Measurements from ENCODE around the gene DNHD1. TPM values are rescaled to one million over a fixed set of nuclear protein-coding genes. Genes with fewer than 3 reads are reported as not detected.

Gene DNHD1
- total and polyA plus RNA-seq, 2 of the 8 experiments (the other 6 are each of a cell fraction or from before 2014, with no cell fraction given): 5.0 to 6.8 TPM

GRCh38 chr11:6472934-6473333, 24.1 kb upstream of the DNHD1 start:
- Histone ChIP-seq H3K14ac (ENCODE audit: insufficient read length) (no peak overlapping the region), H3K79me1 (ENCODE audit: low read depth, low read length) (no peaks in the 10 kb centered on the region), H2AK5ac (ENCODE audit: low read depth, low read length) (no peak overlapping the region), H3K18ac (ENCODE audit: extremely low read depth, low read length) (no peak overlapping the region), H3K56ac (replicated peaks; ENCODE audit: insufficient read length, low read depth, low read length) (no peak overlapping the region), H2AFZ (ENCODE audit: low read length) (no peak overlapping the region), H3K23me2 (ENCODE audit: low read depth, low read length) (peaks cover 10% of the 10 kb centered on the region; the same call in 1 of the 2 replicates), H3K9me3 (ENCODE audit: insufficient read depth in 2 of 2, low read depth in 1 of 2, low read length in 1 of 2) (no peaks in the 10 kb centered on the region), H4K91ac (replicated peaks; ENCODE audit: insufficient read length, low read length) (no peak overlapping the region), H3K27ac (ENCODE audit: low read depth, low read length) (no peak overlapping the region), H3K4ac (replicated peaks; ENCODE audit: insufficient read length, low read depth, low read length) (no peak overlapping the region), H3K36me3 (ENCODE audit: control insufficient read depth in 2 of 4, insufficient read depth in 4 of 4, low read length in 3 of 4) (peaks cover 9 to 16% (median 12%) of the 10 kb centered on the region in 4 experiments; a peak in 7 of 8 replicates), H4K5ac (ENCODE audit: insufficient read length, low read depth, low read length) (no peak overlapping the region), H3K4me1 (replicated peaks in 1 of 4; ENCODE audit: control insufficient read depth in 3 of 4, insufficient read depth in 4 of 4, low read length in 3 of 4) (peaks cover 10 to 21% (median 15%) of the 10 kb centered on the region in 4 experiments), H3K23ac (ENCODE audit: insufficient read length) (no peak overlapping the region), H2BK120ac (replicated peaks; ENCODE audit: low read depth, low read length) (no peak overlapping the region), H3K4me3 (ENCODE audit: extremely low read depth in 1 of 4, insufficient read depth in 2 of 4, low read depth in 3 of 4, low read length in 4 of 4) (peak overlapping the region; percentile 43 to 97 (median 77)), H3K9ac (replicated peaks in 1 of 4; ENCODE audit: extremely low read depth in 1 of 4, low read depth in 3 of 4, low read length in 3 of 4) (no peak overlapping the region; a peak in 1 of 7 replicates), H2BK12ac (ENCODE audit: low read depth, low read length) (no peak overlapping the region), H2BK5ac (ENCODE audit: low read depth, low read length) (no peak overlapping the region), H2BK15ac (ENCODE audit: low read length) (no peak overlapping the region), H4K20me1 (replicated peaks in 1 of 2; ENCODE audit: control insufficient read depth in 1 of 2, insufficient read depth in 2 of 2, low read length in 2 of 2) (peaks cover 1 to 3% of the 10 kb centered on the region in 2 experiments), H3K4me2 (ENCODE audit: insufficient read depth in 1 of 2, low read depth in 2 of 2, low read length in 2 of 2) (peak overlapping the region; percentile 80 to 99), H4K8ac (ENCODE audit: extremely low read depth, insufficient read depth, low read length) (no peak overlapping the region), H3K79me2 (ENCODE audit: control insufficient read depth in 1 of 2, insufficient read depth in 2 of 2, low read length in 2 of 2) (no peaks in the 10 kb centered on the region), H2BK20ac (ENCODE audit: low read length) (no peak overlapping the region), H3K27me3 (replicated peaks in 1 of 4; ENCODE audit: control insufficient read depth in 3 of 4, extremely low read depth in 1 of 4, insufficient read depth in 3 of 4, low read length in 3 of 4) (no peaks in the 10 kb centered on the region; a peak in 1 of 7 replicates)
- POLR2A ChIA-PET (ENCODE audit: partially characterized antibody): interaction anchor here (0.8 to 1.7 kb wide), 6 partner anchors 11 to 134 kb away, joined by 3 to 12 read pairs (median 4); partner anchors contain the start of gene DNHD1
- TF ChIP-seq RBBP5 (IDR thresholded peaks at IDR 0.05; ENCODE audit: borderline replicate concordance, low read depth, low read length) (no peak), CTBP2 (IDR thresholded peaks at IDR 0.05; ENCODE audit: borderline replicate concordance, insufficient read depth, insufficient read length, low read length) (no peak), POLR2A (IDR thresholded peaks at IDR 0.05; ENCODE audit: control extremely low read depth in 1 of 2, low read depth in 2 of 2, low read length in 2 of 2) (no peak), SP2 (IDR thresholded peaks at IDR 0.05; ENCODE audit: low read length) (no peak), MAFK (IDR thresholded peaks at IDR 0.05; ENCODE audit: low read depth, low read length) (no peak), BACH1 (IDR thresholded peaks at IDR 0.05; ENCODE audit: low read length) (no peak), SRF (IDR thresholded peaks at IDR 0.05; ENCODE audit: low read depth, low read length) (no peak), SIRT6 (IDR thresholded peaks at IDR 0.05; ENCODE audit: low read length) (no peak), CHD1 (IDR thresholded peaks at IDR 0.05; ENCODE audit: low read depth, low read length) (no peak), RFX5 (IDR thresholded peaks at IDR 0.05; ENCODE audit: borderline replicate concordance, low read depth, low read length) (no peak), SP4 (IDR thresholded peaks at IDR 0.05; ENCODE audit: low read length) (no peak)
- TF ChIP-seq, protein P1, sequence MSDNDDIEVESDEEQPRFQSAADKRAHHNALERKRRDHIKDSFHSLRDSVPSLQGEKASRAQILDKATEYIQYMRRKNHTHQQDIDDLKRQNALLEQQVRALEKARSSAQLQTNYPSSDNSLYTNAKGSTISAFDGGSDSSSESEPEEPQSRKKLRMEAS (IDR thresholded peaks at IDR 0.05): no peak
- CTCF ChIA-PET (ENCODE audit: partially characterized antibody): interaction anchor here (1.1 to 7.0 kb wide), 5 partner anchors 18 to 94 kb away, joined by 3 to 69 read pairs (median 13); no protein-coding TSS in a partner anchor
- WGBS, 2 experiments (ENCODE audit: extremely low coverage in 1 of 2, insufficient coverage in 1 of 2, insufficient read length in 1 of 2, insufficient replicate concordance in 2 of 2, low coverage in 1 of 2, low lambda C conversion rate in 2 of 2, missing lambda C conversion rate in 1 of 2): 29% methylated on average over 1 of the region's 1 CpG; no CpG with 5 or more reads in 1 of the 2 experiments
- FAIRE-seq (no peak), DNase-seq (ENCODE audit: low read depth in 1 of 2, low spot score in 2 of 2) (no peak)

All from H1 (cell line).